Measurements from ENCODE around the gene CNOT11. TPM values are rescaled to one million over a fixed set of nuclear protein-coding genes. Genes with fewer than 3 reads are reported as not detected.

The CNOT11 gene
- total RNA-seq, 2 experiments from 2014 or later: 54.6 to 56.2 TPM

Small RNAs within 50 kb of the gene (microRNA-seq; reads per million reads assigned to microRNA genes)
- gene MIR5696 (ENCODE audit: borderline microRNAs expressed, borderline number of aligned reads, borderline replicate concordance): 2.8 reads per million

Other genes starting within 250 kb of the CNOT11 start
- gene TBC1D8, start 101.5 kb upstream of the CNOT11 start, total RNA-seq: 1 to 10 TPM; 1.5 to 1.6 TPM
- gene RNF149, start 55.8 kb downstream of the CNOT11 start, total RNA-seq: 10 to 100 TPM; 42.1 to 46.9 TPM
- gene CREG2, start 134.6 kb downstream of the CNOT11 start, total RNA-seq: not detected
- 1 to 10 TPM in 1 of 2 experiments, under 1 TPM in 1; 0.90 to 1.0 TPM for gene RFX8, start 222.2 kb downstream of the CNOT11 start, total RNA-seq